COLO668 (cell line): ENCODE measurements around the gene LSM3.

Experiments used
- DNase-seq: peaks from one replicate; lab custom pipeline; 2025; ENCODE audit not compliant: unreplicated experiment; lab: John Stamatoyannopoulos, UW

The LSM3 gene

GRCh38 chr3:14238356-14238755, 59.7 kb downstream of the LSM3 start:
- no peak for DNase-seq

GRCh38 chr3:14238930-14239329, 60.3 kb downstream of the LSM3 start:
- DNase-seq = no peak

GRCh38 chr3:14239940-14240339, 61.3 kb downstream of the LSM3 start:
- DNase-seq = no peak

- DNase-seq = no peak
These were observed 61.7 kb downstream of the LSM3 start for GRCh38 chr3:14240366-14240765.

- no peak for DNase-seq
These were observed 63.1 kb downstream of the LSM3 start for GRCh38 chr3:14241716-14242115.

- DNase-seq = no peak
These were observed 64.1 kb downstream of the LSM3 start for GRCh38 chr3:14242490-14243311.

- DNase-seq = no peak
These were observed 65.2 kb downstream of the LSM3 start for GRCh38 chr3:14243782-14244181.

- DNase-seq = no peak
These were observed 66.1 kb downstream of the LSM3 start for GRCh38 chr3:14244521-14245247.

GRCh38 chr3:14245248-14245639, 66.6 kb downstream of the LSM3 start:
- no peak for DNase-seq

GRCh38 chr3:14245822-14246221, 67.2 kb downstream of the LSM3 start:
- no peak for DNase-seq

- DNase-seq = no peak
These were observed 67.8 kb downstream of the LSM3 start for GRCh38 chr3:14246414-14246813.

- no peak for DNase-seq
These were observed 69.8 kb downstream of the LSM3 start for GRCh38 chr3:14248477-14248848.

GRCh38 chr3:14248849-14249523, 70.4 kb downstream of the LSM3 start:
- no peak for DNase-seq
